SK-N-SH (cell line): Measurements from ENCODE around the gene MBTPS1. TPM values are rescaled to one million over a fixed set of nuclear protein-coding genes. Genes with fewer than 3 reads are reported as not detected.

ENCODE experiments used
- CTCF ChIA-PET: fragments of 300-600, 350-600 bp; formaldehyde crosslinking; extraction: SDS; loops from one replicate; lab custom pipeline; 2021; lab: Yijun Ruan, JAX
- POLR2A ChIA-PET: fragments of 350-600 bp; sonication (Branson Sonifier 250); formaldehyde crosslinking; extraction: SDS; loops from one replicate; lab custom pipeline; 2020; ENCODE audit warnings: antibody characterized with exemption, inconsistent platforms; lab: Yijun Ruan, JAX
- DNase-seq: peaks from one replicate; pipeline ENCODE4 v3.0.0; 2012
- H2AFZ ChIP-seq: fragments of 200-600 bp; sonication (generic); 2 replicates; pipeline ENCODE4 v1.8.1; 2016; ENCODE audit warnings: antibody characterized with exemption, mild to moderate bottlenecking, low read depth
- H3F3A ChIP-seq: fragments of 200-600 bp; sonication (generic); replicated peaks from 2 replicates; pipeline ENCODE3; 2016; ENCODE audit warnings: antibody characterized with exemption, mild to moderate bottlenecking; ENCODE audit not compliant: insufficient read depth
- H3K27ac ChIP-seq, 2 experiments: fragments of 200-500 bp in 1 of 2; fragments of 200-600 bp in 1 of 2; sonication (Bioruptor generic) in 1 of 2; sonication (generic), shearing (Covaris generic) in 1 of 2; 2 replicates each; pipeline versions ENCODE4 v1.5.1 to v1.6.1; 2014 to 2016; ENCODE audit warnings: low read depth in 2 of 2, inconsistent platforms in 1 of 2, low read length in 1 of 2, mild to moderate bottlenecking in 1 of 2, mixed read lengths in 1 of 2
- H3K27me3 ChIP-seq: fragments of 200-600 bp; sonication (generic), shearing (Covaris generic); 2 replicates; pipeline ENCODE4 v1.6.1; 2016; ENCODE audit warnings: mixed run types; ENCODE audit not compliant: insufficient read depth
- H3K36me3 ChIP-seq, 2 experiments: fragments of 200-500 bp in 1 of 2; fragments of 200-600 bp in 1 of 2; sonication (Bioruptor generic) in 1 of 2; sonication (generic) in 1 of 2; replicated peaks in 1 of 2; 2 replicates each; pipeline versions ENCODE3 to v1.5.1; 2014 to 2016; ENCODE audit warnings: low read length in 1 of 2, mild to moderate bottlenecking in 1 of 2; ENCODE audit not compliant: insufficient read depth in 2 of 2, control insufficient read depth in 1 of 2
- H3K4me1 ChIP-seq, 2 experiments: fragments of 200-500 bp in 1 of 2; fragments of 200-600 bp in 1 of 2; sonication (Bioruptor generic) in 1 of 2; sonication (generic), shearing (Covaris generic) in 1 of 2; 2 replicates each; pipeline versions ENCODE4 v1.5.1 to v1.6.1; 2014 to 2016; ENCODE audit warnings: low read depth in 1 of 2, low read length in 1 of 2, mixed run types in 1 of 2; ENCODE audit not compliant: insufficient read depth in 2 of 2, control insufficient read depth in 1 of 2
- H3K4me2 ChIP-seq: fragments of 200-600 bp; sonication (generic), shearing (Covaris generic); 2 replicates; pipeline ENCODE4 v1.6.1; 2017; ENCODE audit warnings: mixed run types
- H3K4me3 ChIP-seq, 2 experiments: fragments of 200-500 bp in 1 of 2; fragments of 200-600 bp in 1 of 2; sonication (Bioruptor generic) in 1 of 2; sonication (generic), shearing (Covaris generic) in 1 of 2; 2 replicates each; pipeline versions ENCODE4 v1.5.1 to v1.8.1; 2014 to 2016; ENCODE audit warnings: low read depth in 2 of 2, inconsistent platforms in 1 of 2, low read length in 1 of 2, mild to moderate bottlenecking in 1 of 2, mixed read lengths in 1 of 2, moderate library complexity in 1 of 2
- H3K79me2 ChIP-seq: fragments of 200-600 bp; sonication (generic); 2 replicates; pipeline ENCODE4 v1.8.1; 2017; ENCODE audit warnings: mild to moderate bottlenecking; ENCODE audit not compliant: insufficient read depth
- H3K9ac ChIP-seq: fragments of 200-600 bp; sonication (generic); 2 replicates; pipeline ENCODE4 v1.6.1; 2017; ENCODE audit warnings: mixed run types
- H3K9me2 ChIP-seq: fragments of 200-600 bp; sonication (generic); 2 replicates; pipeline ENCODE4 v1.6.1; 2017; ENCODE audit warnings: mixed run types
- H3K9me3 ChIP-seq: fragments of 200-600 bp; sonication (generic); 2 replicates; pipeline ENCODE4 v1.6.1; 2017; ENCODE audit warnings: mixed run types, mild to moderate bottlenecking, moderate library complexity
- H4K20me1 ChIP-seq: fragments of 200-600 bp; sonication (generic); 2 replicates; pipeline ENCODE4 v1.6.1; 2017; ENCODE audit warnings: mild to moderate bottlenecking, mixed run types; ENCODE audit not compliant: insufficient read depth
- EP300 ChIP-seq, 2 experiments: IDR thresholded peaks; 2 replicates each; pipeline versions ENCODE4 v1.4.0 to v1.6.1; 2012; ENCODE audit warnings: borderline replicate concordance in 1 of 2, low read depth in 1 of 2, low read length in 1 of 2
- EZH2phosphoT487 ChIP-seq: fragments of 200-600 bp; sonication (generic); IDR thresholded peaks from 2 replicates; pipeline ENCODE4 v1.6.1; 2017; ENCODE audit warnings: low read depth, mixed run types, mild to moderate bottlenecking, antibody characterized with exemption, moderate library complexity, borderline replicate concordance
- FOSL2 ChIP-seq: IDR thresholded peaks from 2 replicates; pipeline ENCODE4 v1.4.0; 2012; ENCODE audit warnings: low read depth, mild to moderate bottlenecking, moderate library complexity, borderline replicate concordance
- FOXM1 ChIP-seq: IDR thresholded peaks from 2 replicates; pipeline ENCODE4 v1.4.0; 2012; ENCODE audit warnings: low read depth, mild to moderate bottlenecking
- GABPA ChIP-seq: IDR thresholded peaks from 2 replicates; pipeline ENCODE4 v1.4.0; 2012; ENCODE audit warnings: low read depth, mild to moderate bottlenecking
- GATA2 ChIP-seq: sonication (generic); formaldehyde crosslinking; IDR thresholded peaks from 2 replicates; pipeline ENCODE4 v1.5.0; 2020; ENCODE audit warnings: mild to moderate bottlenecking, missing genetic modification reagents
- JUND ChIP-seq: IDR thresholded peaks from 2 replicates; pipeline ENCODE4 v1.4.0; 2012
- MEF2A ChIP-seq: IDR thresholded peaks from 2 replicates; pipeline ENCODE4 v1.4.0; 2012; ENCODE audit warnings: low read depth, borderline replicate concordance
- NFIC ChIP-seq: IDR thresholded peaks from 2 replicates; pipeline ENCODE4 v1.4.0; 2012; ENCODE audit warnings: borderline replicate concordance
- POLR2AphosphoS5 ChIP-seq: IDR thresholded peaks from 2 replicates; pipeline ENCODE4 v1.6.1; 2012; ENCODE audit warnings: low read depth, low read length
- RAD21 ChIP-seq: IDR thresholded peaks from 2 replicates; pipeline ENCODE4 v1.6.1; 2012; ENCODE audit warnings: mild to moderate bottlenecking, low read length
- SMC3 ChIP-seq: IDR thresholded peaks from 2 replicates; pipeline ENCODE4 v1.6.1; 2012; ENCODE audit warnings: low read depth, low read length, improper control_type of control experiment
- TAF1 ChIP-seq: IDR thresholded peaks from 2 replicates; pipeline ENCODE4 v1.6.1; 2012; ENCODE audit warnings: low read depth, mild to moderate bottlenecking, low read length, moderate library complexity, borderline replicate concordance
- TCF12 ChIP-seq: IDR thresholded peaks from 2 replicates; pipeline ENCODE4 v1.4.0; 2012
- TEAD4 ChIP-seq: IDR thresholded peaks from 2 replicates; pipeline ENCODE4 v1.4.0; 2012; ENCODE audit warnings: mild to moderate bottlenecking, borderline replicate concordance; ENCODE audit not compliant: insufficient read depth
- WGBS: methylation state at CpG from one replicate; pipeline ENCODE4 v1.1.6; 2017; ENCODE audit warnings: low lambda C conversion rate; 5-methylcytosine and 5-hydroxymethylcytosine counted together
- polyA plus RNA-seq, 3 experiments: library from polyadenylated mRNA; depleted of rRNA; stranded (reverse); fragments of >200 nt; gene quantifications; 2 replicates each; pipeline ENCODE4 v1.2.3, GENCODE V29; 2012
- TF ChIP-seq, protein P1 (sequence below): fragments of 200-600 bp; sonication (generic); IDR thresholded peaks from 2 replicates; pipeline ENCODE4 v1.6.1; 2017; ENCODE audit warnings: antibody characterized with exemption, mild to moderate bottlenecking, moderate library complexity
- TF ChIP-seq, protein P2 (sequence below): IDR thresholded peaks from 2 replicates; pipeline ENCODE4 v1.4.0; 2012; ENCODE audit warnings: low read depth, borderline replicate concordance
- TF ChIP-seq, protein P3 (sequence below): IDR thresholded peaks from 2 replicates; pipeline ENCODE4 v1.4.0; 2012; ENCODE audit warnings: low read depth
- TF ChIP-seq, protein P4 (sequence below): fragments of 150-350 bp; IDR thresholded peaks from 2 replicates; pipeline ENCODE4 v1.6.1; 2017; ENCODE audit warnings: antibody characterized with exemption, low read length, low read depth, borderline replicate concordance

Gene MBTPS1
- polyA plus RNA-seq, 1 of the 3 experiments (the other 2 are of a cell fraction) = 84.9 TPM

DNA sequence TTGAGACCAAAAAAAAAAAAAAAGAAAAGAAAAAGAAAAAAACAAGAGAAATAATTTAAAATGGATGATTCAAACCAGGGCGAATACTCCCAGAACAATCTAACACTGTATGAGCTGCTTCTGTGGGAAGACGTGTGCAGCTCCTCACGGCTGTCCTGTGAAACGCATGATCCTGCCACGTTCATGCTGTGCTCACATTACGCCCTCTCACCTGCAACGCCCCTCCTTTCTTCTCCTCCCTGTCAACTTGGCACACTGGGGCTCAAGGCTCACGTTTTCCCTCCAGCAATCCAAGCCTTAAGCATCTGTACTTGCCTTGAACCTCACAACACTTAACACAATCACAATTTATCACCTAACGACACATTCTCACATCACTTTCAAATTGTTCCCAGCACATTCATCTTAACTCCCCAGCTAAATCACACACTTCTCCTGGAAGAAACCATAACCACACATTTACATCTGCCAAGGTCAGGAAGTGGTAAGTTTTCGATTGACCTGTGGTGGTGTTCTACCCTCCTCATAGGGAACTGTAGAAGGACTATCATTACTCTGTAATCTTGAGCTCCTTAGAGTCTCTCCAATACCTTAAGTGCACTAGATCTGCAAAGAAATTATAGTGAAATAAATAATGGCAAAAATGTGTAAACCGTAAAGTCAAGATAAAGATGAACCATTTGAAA is 29.1 kb downstream of the MBTPS1 start:
- Histone ChIP-seq H3F3A (no peaks in the 10 kb centered on the region), H3K4me1 (no peaks in the 10 kb centered on the region), H3K9me3 (no peaks in the 10 kb centered on the region), H3K9me2 (no peaks in the 10 kb centered on the region), H3K27me3 (no peaks in the 10 kb centered on the region), H3K36me3 (peaks cover 58 to 83% of the 10 kb centered on the region in 2 experiments), H3K4me2 (no peak overlapping the region), H4K20me1 (no peaks in the 10 kb centered on the region), H3K9ac (no peak overlapping the region), H2AFZ (no peak overlapping the region), H3K27ac (no peak overlapping the region), H3K4me3 (no peak overlapping the region), H3K79me2 (no peaks in the 10 kb centered on the region)
- POLR2A ChIA-PET = no interaction called here
- 92% methylated on average over 11 of the region's 11 CpGs for WGBS
- DNase-seq = no peak
- no peak for TF ChIP-seq SMC3
- no peak for TF ChIP-seq TCF12
- TF ChIP-seq, protein P1, sequence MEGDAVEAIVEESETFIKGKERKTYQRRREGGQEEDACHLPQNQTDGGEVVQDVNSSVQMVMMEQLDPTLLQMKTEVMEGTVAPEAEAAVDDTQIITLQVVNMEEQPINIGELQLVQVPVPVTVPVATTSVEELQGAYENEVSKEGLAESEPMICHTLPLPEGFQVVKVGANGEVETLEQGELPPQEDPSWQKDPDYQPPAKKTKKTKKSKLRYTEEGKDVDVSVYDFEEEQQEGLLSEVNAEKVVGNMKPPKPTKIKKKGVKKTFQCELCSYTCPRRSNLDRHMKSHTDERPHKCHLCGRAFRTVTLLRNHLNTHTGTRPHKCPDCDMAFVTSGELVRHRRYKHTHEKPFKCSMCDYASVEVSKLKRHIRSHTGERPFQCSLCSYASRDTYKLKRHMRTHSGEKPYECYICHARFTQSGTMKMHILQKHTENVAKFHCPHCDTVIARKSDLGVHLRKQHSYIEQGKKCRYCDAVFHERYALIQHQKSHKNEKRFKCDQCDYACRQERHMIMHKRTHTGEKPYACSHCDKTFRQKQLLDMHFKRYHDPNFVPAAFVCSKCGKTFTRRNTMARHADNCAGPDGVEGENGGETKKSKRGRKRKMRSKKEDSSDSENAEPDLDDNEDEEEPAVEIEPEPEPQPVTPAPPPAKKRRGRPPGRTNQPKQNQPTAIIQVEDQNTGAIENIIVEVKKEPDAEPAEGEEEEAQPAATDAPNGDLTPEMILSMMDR = no peak
- no peak for TF ChIP-seq POLR2AphosphoS5
- no peak for TF ChIP-seq EP300 (IDR thresholded peaks at IDR 0.05; ENCODE audit: borderline replicate concordance in 1 of 2, low read depth in 1 of 2, low read length in 1 of 2)
- no peak for TF ChIP-seq FOSL2
- TF ChIP-seq JUND = no peak
- TF ChIP-seq GABPA = no peak
- no peak for TF ChIP-seq EZH2phosphoT487
- no peak for TF ChIP-seq FOXM1
- TF ChIP-seq, protein P2, sequence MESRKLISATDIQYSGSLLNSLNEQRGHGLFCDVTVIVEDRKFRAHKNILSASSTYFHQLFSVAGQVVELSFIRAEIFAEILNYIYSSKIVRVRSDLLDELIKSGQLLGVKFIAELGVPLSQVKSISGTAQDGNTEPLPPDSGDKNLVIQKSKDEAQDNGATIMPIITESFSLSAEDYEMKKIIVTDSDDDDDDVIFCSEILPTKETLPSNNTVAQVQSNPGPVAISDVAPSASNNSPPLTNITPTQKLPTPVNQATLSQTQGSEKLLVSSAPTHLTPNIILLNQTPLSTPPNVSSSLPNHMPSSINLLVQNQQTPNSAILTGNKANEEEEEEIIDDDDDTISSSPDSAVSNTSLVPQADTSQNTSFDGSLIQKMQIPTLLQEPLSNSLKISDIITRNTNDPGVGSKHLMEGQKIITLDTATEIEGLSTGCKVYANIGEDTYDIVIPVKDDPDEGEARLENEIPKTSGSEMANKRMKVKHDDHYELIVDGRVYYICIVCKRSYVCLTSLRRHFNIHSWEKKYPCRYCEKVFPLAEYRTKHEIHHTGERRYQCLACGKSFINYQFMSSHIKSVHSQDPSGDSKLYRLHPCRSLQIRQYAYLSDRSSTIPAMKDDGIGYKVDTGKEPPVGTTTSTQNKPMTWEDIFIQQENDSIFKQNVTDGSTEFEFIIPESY = no peak
- TF ChIP-seq RAD21 = no peak
- no peak for TF ChIP-seq GATA2 (CRISPR knock-in tag)
- TF ChIP-seq, protein P3, sequence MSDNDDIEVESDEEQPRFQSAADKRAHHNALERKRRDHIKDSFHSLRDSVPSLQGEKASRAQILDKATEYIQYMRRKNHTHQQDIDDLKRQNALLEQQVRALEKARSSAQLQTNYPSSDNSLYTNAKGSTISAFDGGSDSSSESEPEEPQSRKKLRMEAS = no peak
- CTCF ChIA-PET = interaction anchor here (0.8 to 14.3 kb wide), 7 partner anchors 10 to 134 kb away, joined by 3 to 163 read pairs (median 18); partner anchors contain the start of gene TAF1C

DNA sequence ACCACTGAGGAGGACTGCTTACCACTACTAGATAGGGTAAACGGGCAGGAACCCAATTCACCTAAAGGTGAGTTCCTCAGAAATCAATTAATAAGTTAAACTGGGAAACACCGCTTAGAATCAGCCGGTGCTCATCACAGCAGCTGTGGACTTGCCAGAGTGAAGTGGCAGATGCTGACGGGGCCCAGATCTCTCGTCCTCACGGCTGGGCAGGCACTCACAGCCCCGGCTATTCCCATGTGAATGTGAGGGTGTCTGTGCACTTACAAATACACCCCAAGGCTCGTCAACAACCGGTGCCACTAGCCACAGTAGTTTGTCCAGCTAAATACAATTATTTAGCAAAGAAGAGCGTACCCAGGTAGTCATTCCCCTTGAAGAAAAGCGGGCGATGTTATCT is 29.7 kb downstream of the MBTPS1 start:
- Histone ChIP-seq H3K9me2 (no peaks in the 10 kb centered on the region), H3K4me1 (no peaks in the 10 kb centered on the region), H3K4me2 (no peak overlapping the region), H4K20me1 (no peaks in the 10 kb centered on the region), H3K36me3 (peaks cover 53 to 83% of the 10 kb centered on the region in 2 experiments), H3K9ac (no peak overlapping the region), H2AFZ (no peak overlapping the region), H3K27ac (no peak overlapping the region), H3K79me2 (no peaks in the 10 kb centered on the region), H3K27me3 (no peaks in the 10 kb centered on the region), H3F3A (no peaks in the 10 kb centered on the region), H3K4me3 (no peak overlapping the region), H3K9me3 (no peaks in the 10 kb centered on the region)
- POLR2A ChIA-PET = no interaction called here
- 86% methylated on average over 11 of the region's 12 CpGs for WGBS
- TF ChIP-seq EP300 (IDR thresholded peaks at IDR 0.05; ENCODE audit: borderline replicate concordance in 1 of 2, low read depth in 1 of 2, low read length in 1 of 2) (no peak), FOXM1 (no peak), RAD21 (no peak), MEF2A (no peak), EZH2phosphoT487 (no peak), TAF1 (no peak), GABPA (no peak), TEAD4 (no peak), NFIC (no peak), FOSL2 (no peak)
- TF ChIP-seq, protein P1 = no peak
- TF ChIP-seq, protein P3 = no peak
- TF ChIP-seq, protein P4, sequence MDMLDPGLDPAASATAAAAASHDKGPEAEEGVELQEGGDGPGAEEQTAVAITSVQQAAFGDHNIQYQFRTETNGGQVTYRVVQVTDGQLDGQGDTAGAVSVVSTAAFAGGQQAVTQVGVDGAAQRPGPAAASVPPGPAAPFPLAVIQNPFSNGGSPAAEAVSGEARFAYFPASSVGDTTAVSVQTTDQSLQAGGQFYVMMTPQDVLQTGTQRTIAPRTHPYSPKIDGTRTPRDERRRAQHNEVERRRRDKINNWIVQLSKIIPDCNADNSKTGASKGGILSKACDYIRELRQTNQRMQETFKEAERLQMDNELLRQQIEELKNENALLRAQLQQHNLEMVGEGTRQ = no peak
- no peak for DNase-seq
- CTCF ChIA-PET = interaction anchor here (1.1 to 14.3 kb wide), 6 partner anchors 9 to 130 kb away, joined by 3 to 163 read pairs (median 24); partner anchors contain the start of gene TAF1C
